Naive thymus-derived CD4-positive, alpha-beta T cell (primary cell): ENCODE data around the gene WDSUB1. TPM values are rescaled to one million over a fixed set of nuclear protein-coding genes. Genes with fewer than 3 reads are reported as not detected.
A peak's percentile ranks its signal among the peaks of the same experiment; 100 is the strongest.

Source experiments
- ATAC-seq: fragments of 150-1000 bp; cut with Tn5 transposase; 2 replicates; pipeline ENCODE4 v1.10.0; 2021; ENCODE audit warnings: mild to moderate bottlenecking, moderate library complexity
- CTCF ChIA-PET: fragments of 350-600 bp; sonication (Branson Sonifier 250); formaldehyde crosslinking; loops from one replicate; lab custom pipeline; 2021; ENCODE audit warnings: antibody characterized with exemption; lab: Charles Lee
- POLR2A ChIA-PET: fragments of 350-600 bp; sonication (Branson Sonifier 250); formaldehyde crosslinking; loops from one replicate; lab custom pipeline; 2021; ENCODE audit warnings: antibody characterized with exemption, inconsistent platforms; lab: Charles Lee
- DNase-seq, 9 donors: peaks; one replicate each; pipeline versions ENCODE4 v3.0.0 to v3.0.0-alpha.2; 2020 to 2022; ENCODE audit warnings: mixed read lengths in 1 of 9
- H3K27ac ChIP-seq: one replicate; pipeline ENCODE4 v1.7.0; 2013; ENCODE audit warnings: mild to moderate bottlenecking, low read depth, low read length, moderate library complexity
- H3K27me3 ChIP-seq, 2 donors: one replicate each; pipeline ENCODE4 v1.7.0; 2013; ENCODE audit warnings: low read length in 2 of 2, mild to moderate bottlenecking in 2 of 2, moderate library complexity in 2 of 2; ENCODE audit not compliant: control insufficient read depth in 2 of 2, insufficient read depth in 2 of 2
- H3K36me3 ChIP-seq, 3 experiments: 1 replicate in 2 of 3; 2 replicates in 1 of 3; pipeline ENCODE4 v1.7.0; 2013; ENCODE audit warnings: low read length in 3 of 3, mild to moderate bottlenecking in 3 of 3, moderate library complexity in 1 of 3; ENCODE audit not compliant: insufficient read depth in 3 of 3, control insufficient read depth in 2 of 3
- H3K4me1 ChIP-seq, 2 donors: one replicate each; pipeline ENCODE4 v1.7.0; 2013; ENCODE audit warnings: low read length in 2 of 2, mild to moderate bottlenecking in 2 of 2, moderate library complexity in 1 of 2; ENCODE audit not compliant: control insufficient read depth in 2 of 2, insufficient read depth in 2 of 2
- H3K4me3 ChIP-seq: 2 replicates; pipeline ENCODE4 v1.7.0; 2013; ENCODE audit warnings: mild to moderate bottlenecking, low read length
- H3K9me3 ChIP-seq, 3 experiments: 1 replicate in 2 of 3; 2 replicates in 1 of 3; pipeline ENCODE4 v1.7.0; 2013; ENCODE audit warnings: low read length in 3 of 3; ENCODE audit not compliant: control insufficient read depth in 2 of 3
- H3K27ac Mint-ChIP-seq, 9 donors: one replicate each; pipeline ENCODE4 v1.8.0; 2020 to 2022; ENCODE audit warnings: mixed read lengths in 9 of 9, mild to moderate bottlenecking in 8 of 9, moderate library complexity in 5 of 9, inconsistent platforms in 2 of 9
- H3K27me3 Mint-ChIP-seq, 5 donors: one replicate each; pipeline ENCODE4 v1.8.0; 2021 to 2022; ENCODE audit warnings: mixed read lengths in 5 of 5, mild to moderate bottlenecking in 1 of 5
- H3K36me3 Mint-ChIP-seq, 5 donors: one replicate each; pipeline ENCODE4 v1.8.0; 2020 to 2022; ENCODE audit warnings: mixed read lengths in 5 of 5, mild to moderate bottlenecking in 3 of 5, inconsistent platforms in 1 of 5
- H3K4me1 Mint-ChIP-seq, 7 donors: one replicate each; pipeline ENCODE4 v1.8.0; 2020 to 2022; ENCODE audit warnings: mixed read lengths in 7 of 7, mild to moderate bottlenecking in 3 of 7, inconsistent platforms in 1 of 7
- H3K4me3 Mint-ChIP-seq, 10 donors: one replicate each; pipeline ENCODE4 v1.8.0; 2020 to 2022; ENCODE audit warnings: mild to moderate bottlenecking in 10 of 10, mixed read lengths in 10 of 10, moderate library complexity in 6 of 10, inconsistent platforms in 2 of 10
- H3K9me3 Mint-ChIP-seq, 11 donors: one replicate each; pipeline ENCODE4 v1.8.0; 2020 to 2022; ENCODE audit warnings: mixed read lengths in 11 of 11, mild to moderate bottlenecking in 4 of 11, inconsistent platforms in 1 of 11, moderate library complexity in 1 of 11
- intact Hi-C, 2 donors: fragments of 100-400 bp; cut with micrococcal nuclease; formaldehyde crosslinking; loops; one replicate each; pipeline ENCODE4 v1.15.1; 2023
- polyA plus RNA-seq, 2 donors: library from polyadenylated mRNA; unstranded; fragments of 300-500 nt; fragmentation: Illumina TruSeq; gene quantifications; one replicate each; pipeline ENCODE4 v1.2.3, GENCODE V29; 2021
- total RNA-seq, 6 experiments: library from RNA in 5 of 6; stranded (reverse) in 5 of 6; gene quantifications; 1 replicate in 5 of 6; 2 replicates in 1 of 6; pipeline ENCODE4 v1.2.3 and lab custom pipeline; 2021 to 2026

WDSUB1 gene
- total and polyA plus RNA-seq, 7 experiments from 2014 or later, result 5.8 to 10.6 (median 7.5) TPM

DNA sequence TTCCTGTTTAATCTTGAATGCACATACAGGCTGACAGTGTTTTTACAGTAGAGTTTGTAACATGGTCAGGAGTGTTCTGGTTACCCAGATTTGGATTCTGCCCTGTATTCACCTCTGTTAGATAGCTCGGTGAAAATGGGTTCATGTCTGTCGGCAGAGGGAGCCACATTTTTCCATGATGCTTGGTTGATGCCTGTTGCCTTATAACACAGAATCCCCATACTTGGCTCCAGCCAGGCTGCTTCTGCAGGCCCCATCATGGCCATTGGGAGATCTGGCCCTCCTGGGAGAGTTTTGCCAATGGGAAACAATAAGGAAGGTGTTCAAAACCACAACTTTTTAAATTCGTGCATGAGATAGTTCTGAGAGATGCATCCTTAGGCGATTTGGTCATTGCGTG lies 78.1 kb downstream of the WDSUB1 start:
- intact Hi-C loops, result loop anchor here in 1 of 2 donors (2.0 kb wide), 1 partner anchor 22 kb away; no protein-coding TSS in a partner anchor
- Histone ChIP-seq H3K27me3 (no peaks in the 10 kb centered on the region), H3K36me3 (no peaks in the 10 kb centered on the region), H3K4me3 (no peak overlapping the region), H3K9me3 (no peaks in the 10 kb centered on the region), H3K27ac (no peak overlapping the region), H3K4me1 (peaks cover 18 to 21% of the 10 kb centered on the region in 2 donors)
- ATAC-seq (no peak), DNase-seq (no peak)
- Mint-ChIP-seq H3K4me1 (peaks cover 6 to 54% (median 44%) of the 10 kb centered on the region in 7 donors), H3K27ac (peak overlapping the region in 4 of 9 donors; percentile 52 to 85 (median 76)), H3K27me3 (peaks cover 0 to 4% (median 0%) of the 10 kb centered on the region in 5 donors), H3K9me3 (peaks cover 0 to 2% (median 0%) of the 10 kb centered on the region in 11 donors), H3K36me3 (peaks cover 0 to 4% (median 0%) of the 10 kb centered on the region in 5 donors), H3K4me3 (peak overlapping the region in 3 of 10 donors; percentile 14 to 84 (median 21))
- ChIA-PET CTCF (interaction anchor here (0.6 kb wide), 1 partner anchor 77 kb away, joined by 3 read pairs; no protein-coding TSS in a partner anchor), POLR2A (interaction anchor here (0.8 kb wide), 1 partner anchor 1194 kb away, joined by 3 read pairs; no protein-coding TSS in a partner anchor)

DNA sequence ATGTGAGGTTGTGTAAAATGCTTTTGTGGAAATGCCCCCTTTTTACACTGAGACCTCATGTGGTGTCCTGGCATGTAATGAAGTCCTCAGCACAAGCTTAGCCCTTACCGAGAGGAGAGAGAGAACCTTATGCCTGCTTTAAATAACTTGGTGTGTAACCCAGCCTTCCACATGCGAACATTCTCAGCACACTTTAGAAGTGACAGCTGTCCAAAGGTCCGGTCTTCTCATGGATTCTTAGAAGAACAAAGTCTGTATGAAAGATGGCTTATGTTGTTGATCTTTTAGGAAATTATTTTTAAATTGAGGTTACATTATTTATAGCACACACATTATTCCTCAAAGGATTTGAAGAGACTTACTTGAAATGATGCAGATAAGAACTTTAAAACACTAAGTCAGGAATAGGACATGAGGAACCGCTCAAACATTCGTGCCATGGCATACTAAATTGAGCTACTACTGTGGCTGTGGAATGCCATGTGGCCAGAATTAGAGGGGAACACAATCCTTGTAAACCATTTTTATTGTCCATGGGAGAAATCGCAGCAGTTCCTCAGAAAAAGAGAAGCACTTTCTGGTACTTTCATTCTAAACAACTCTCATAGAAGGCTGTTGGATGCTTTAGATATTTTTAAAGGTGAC lies 79.6 kb downstream of the WDSUB1 start:
- Histone ChIP-seq H3K4me1 (peaks cover 18 to 23% of the 10 kb centered on the region in 2 donors), H3K36me3 (no peaks in the 10 kb centered on the region), H3K27ac (no peak overlapping the region), H3K9me3 (no peaks in the 10 kb centered on the region), H3K4me3 (no peak overlapping the region), H3K27me3 (no peaks in the 10 kb centered on the region)
- ATAC-seq (no peak), DNase-seq (no peak)
- Mint-ChIP-seq H3K4me1 (peaks cover 9 to 60% (median 44%) of the 10 kb centered on the region in 7 donors), H3K27ac (peak overlapping the region in 3 of 9 donors; percentile 54 to 79 (median 57)), H3K36me3 (peaks cover 0 to 4% (median 0%) of the 10 kb centered on the region in 5 donors), H3K27me3 (no peaks in the 10 kb centered on the region), H3K9me3 (peaks cover 0 to 2% (median 0%) of the 10 kb centered on the region in 11 donors), H3K4me3 (peak overlapping the region in 1 of 10 donors; percentile 24)
- ChIA-PET CTCF (no interaction called here), POLR2A (no interaction called here)
- intact Hi-C loops, result no loop called here

DNA sequence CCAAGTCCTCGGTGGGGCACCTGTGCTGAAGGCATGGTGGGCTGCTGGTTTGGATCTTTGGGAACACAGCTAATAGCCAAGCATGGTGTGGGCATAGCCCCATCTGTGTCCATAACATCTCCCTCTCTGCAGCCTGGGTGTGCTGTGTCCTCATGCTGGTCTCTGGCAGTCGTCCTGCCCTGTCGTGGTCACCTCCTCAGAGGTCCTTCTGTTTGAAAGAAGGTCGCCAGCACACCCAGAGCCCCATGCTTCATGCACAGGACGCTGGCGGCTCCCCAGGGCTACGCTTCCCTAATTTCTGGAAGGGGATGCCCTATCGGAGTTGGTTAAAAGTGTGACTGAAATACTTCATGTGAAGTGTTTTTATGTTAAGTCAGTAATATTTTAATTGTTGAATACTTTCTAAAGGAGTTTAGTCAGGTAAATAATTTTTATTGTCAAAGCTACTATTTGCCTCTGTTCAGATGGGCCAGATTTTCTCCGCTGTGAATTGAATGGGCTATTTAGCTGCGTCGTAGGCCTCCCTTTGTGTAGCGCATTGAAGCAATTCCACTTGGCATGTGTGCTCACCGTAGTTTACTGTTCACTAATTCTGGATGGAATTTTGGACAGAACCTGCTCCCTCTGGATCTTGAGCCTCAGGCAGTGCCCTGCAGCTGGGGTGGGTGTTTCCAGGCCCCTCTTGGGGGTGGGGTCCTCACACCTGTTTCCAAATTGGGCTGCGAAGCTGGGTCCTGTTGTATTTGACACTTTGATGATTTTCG lies 81.9 kb downstream of the WDSUB1 start:
- Histone ChIP-seq H3K4me3 (no peak overlapping the region), H3K4me1 (peaks cover 8 to 22% of the 10 kb centered on the region in 2 donors), H3K36me3 (no peaks in the 10 kb centered on the region), H3K27me3 (no peaks in the 10 kb centered on the region), H3K27ac (no peak overlapping the region), H3K9me3 (no peaks in the 10 kb centered on the region)
- H3K9me3 Mint-ChIP-seq, result peaks cover 0 to 2% (median 0%) of the 10 kb centered on the region in 11 donors
- H3K27me3 Mint-ChIP-seq, result no peaks in the 10 kb centered on the region
- H3K4me1 Mint-ChIP-seq, result peaks cover 13 to 54% (median 34%) of the 10 kb centered on the region in 7 donors
- no peak overlapping the region for H3K4me3 Mint-ChIP-seq
- no peaks in the 10 kb centered on the region for H3K36me3 Mint-ChIP-seq
- no peak for ATAC-seq
- CTCF ChIA-PET, result no interaction called here
- DNase-seq, result no peak
- no peak overlapping the region for H3K27ac Mint-ChIP-seq
- intact Hi-C loops, result no loop called here
- POLR2A ChIA-PET, result interaction anchor here (0.5 kb wide), 1 partner anchor 11 kb away, joined by 6 read pairs; no protein-coding TSS in a partner anchor

DNA sequence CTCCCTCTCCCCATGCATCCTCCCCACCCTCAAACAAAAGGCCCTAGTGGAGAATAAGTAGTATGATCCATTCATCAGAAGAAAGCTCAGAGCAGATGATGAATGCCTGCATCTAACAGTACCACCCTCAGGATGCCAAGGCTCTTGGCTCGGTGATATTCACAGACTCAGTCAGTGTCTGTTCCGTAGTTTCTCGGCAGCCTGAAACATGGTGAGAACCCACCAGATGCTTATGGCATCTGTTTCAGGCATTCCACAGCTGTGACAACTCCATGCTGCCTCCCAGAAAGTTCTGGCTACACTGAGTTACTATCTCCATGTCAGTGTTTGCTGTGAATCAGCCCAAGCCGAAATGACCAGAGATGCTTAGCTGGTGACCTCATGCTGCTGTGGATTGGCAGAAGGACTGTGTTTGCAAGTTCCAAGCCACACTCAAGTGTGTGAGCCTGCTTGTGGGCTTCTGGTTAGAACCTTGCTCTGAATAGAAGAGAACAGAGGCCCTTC lies 83.9 kb downstream of the WDSUB1 start:
- no peak overlapping the region for H3K4me3 ChIP-seq
- DNase-seq (no peak), ATAC-seq (no peak)
- H3K36me3 ChIP-seq, result no peaks in the 10 kb centered on the region
- no peaks in the 10 kb centered on the region for H3K27me3 ChIP-seq
- ChIA-PET POLR2A (no interaction called here), CTCF (no interaction called here)
- H3K36me3 Mint-ChIP-seq, result no peaks in the 10 kb centered on the region
- intact Hi-C loops, result no loop called here
- peaks cover 0 to 2% (median 0%) of the 10 kb centered on the region in 11 donors for H3K9me3 Mint-ChIP-seq
- H3K27ac Mint-ChIP-seq, result peak overlapping the region in 2 of 9 donors; percentile 31 to 62
- no peaks in the 10 kb centered on the region for H3K27me3 Mint-ChIP-seq
- H3K27ac ChIP-seq, result no peak overlapping the region
- H3K9me3 ChIP-seq, result no peaks in the 10 kb centered on the region
- peak overlapping the region in 1 of 10 donors; percentile 28 for H3K4me3 Mint-ChIP-seq
- peaks cover 0 to 9% of the 10 kb centered on the region in 2 donors for H3K4me1 ChIP-seq
- H3K4me1 Mint-ChIP-seq, result peaks cover 9 to 34% (median 21%) of the 10 kb centered on the region in 7 donors

DNA sequence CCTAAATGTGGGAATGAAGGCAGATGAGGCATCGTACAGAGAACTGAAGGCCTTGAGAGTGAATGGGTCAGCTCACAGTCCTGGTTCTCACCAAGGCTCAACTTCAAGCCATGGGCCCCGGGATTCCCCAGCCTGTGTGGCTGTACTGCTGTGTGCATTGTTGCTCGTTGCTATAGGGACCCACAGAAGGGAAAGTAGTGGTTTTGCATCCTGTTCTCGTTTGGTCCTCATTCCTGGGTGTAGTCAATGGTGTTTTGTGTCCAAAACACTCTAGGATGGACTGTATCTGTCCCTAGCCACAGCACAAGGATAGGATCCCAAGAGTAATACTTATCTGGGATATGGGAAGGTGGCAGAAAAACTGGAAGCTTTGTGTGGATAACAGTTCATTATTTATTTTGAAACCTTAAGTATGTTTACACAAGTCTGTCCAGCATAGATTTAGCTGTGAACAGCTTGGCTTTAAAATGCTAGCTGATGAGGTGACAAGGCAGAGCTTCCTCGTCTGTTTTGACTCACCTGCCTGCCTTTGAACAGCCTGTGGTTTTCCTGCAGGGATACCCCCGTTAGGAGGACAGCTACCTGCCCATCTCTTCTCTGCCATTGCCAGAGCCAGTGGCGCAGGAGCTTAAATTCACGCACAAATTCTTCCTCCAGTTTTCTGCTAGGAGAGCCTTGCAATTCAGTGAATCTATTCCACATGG lies 85.0 kb downstream of the WDSUB1 start:
- Histone ChIP-seq H3K9me3 (no peaks in the 10 kb centered on the region), H3K27me3 (no peaks in the 10 kb centered on the region), H3K27ac (no peak overlapping the region), H3K4me3 (no peak overlapping the region), H3K36me3 (no peaks in the 10 kb centered on the region), H3K4me1 (peaks cover 0 to 9% of the 10 kb centered on the region in 2 donors)
- H3K9me3 Mint-ChIP-seq, result peaks cover 0 to 2% (median 0%) of the 10 kb centered on the region in 11 donors
- peak in 6 of 9 donors; percentile 13 to 59 (median 32) for DNase-seq
- intact Hi-C loops, result no loop called here
- H3K36me3 Mint-ChIP-seq, result no peaks in the 10 kb centered on the region
- H3K4me1 Mint-ChIP-seq, result peaks cover 9 to 25% (median 21%) of the 10 kb centered on the region in 7 donors
- ATAC-seq, result peak; percentile 84
- POLR2A ChIA-PET, result interaction anchor here (0.7 kb wide), 1 partner anchor 249 kb away, joined by 3 read pairs; no protein-coding TSS in a partner anchor
- H3K27ac Mint-ChIP-seq, result peak overlapping the region in 5 of 9 donors; percentile 17 to 92 (median 62)
- CTCF ChIA-PET, result no interaction called here
- no peaks in the 10 kb centered on the region for H3K27me3 Mint-ChIP-seq
- H3K4me3 Mint-ChIP-seq, result peak overlapping the region in 5 of 10 donors; percentile 11 to 41 (median 14)

DNA sequence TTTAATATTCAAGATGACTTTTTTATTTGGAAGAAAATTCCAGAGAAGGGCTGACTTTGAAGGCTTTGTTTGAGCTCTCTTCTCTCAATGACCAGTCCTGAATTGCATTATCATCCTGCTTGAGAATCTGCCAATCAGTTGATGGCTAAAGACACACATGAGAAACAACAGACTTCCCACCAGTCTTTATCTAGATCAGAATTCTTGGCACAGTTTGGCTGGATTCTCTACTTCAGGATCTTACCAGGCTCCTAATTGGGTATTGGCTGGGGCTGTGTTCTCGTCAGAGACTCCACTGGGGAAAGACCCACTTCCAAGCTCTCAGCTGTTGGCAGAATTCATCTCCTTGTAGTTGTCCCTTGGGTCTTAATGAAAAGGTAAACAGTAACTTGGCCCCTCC lies 86.0 kb downstream of the WDSUB1 start:
- CTCF ChIA-PET, result no interaction called here
- DNase-seq (no peak), ATAC-seq (no peak)
- peaks cover 0 to 9% of the 10 kb centered on the region in 2 donors for H3K4me1 ChIP-seq
- no peak overlapping the region for H3K4me3 ChIP-seq
- Mint-ChIP-seq H3K27ac (peak overlapping the region in 5 of 9 donors; percentile 13 to 92 (median 51)), H3K4me1 (peaks cover 8 to 25% (median 21%) of the 10 kb centered on the region in 7 donors), H3K9me3 (peaks cover 0 to 2% (median 0%) of the 10 kb centered on the region in 11 donors), H3K36me3 (no peaks in the 10 kb centered on the region), H3K27me3 (no peaks in the 10 kb centered on the region), H3K4me3 (no peak overlapping the region)
- H3K36me3 ChIP-seq, result no peaks in the 10 kb centered on the region
- POLR2A ChIA-PET, result no interaction called here
- no peaks in the 10 kb centered on the region for H3K27me3 ChIP-seq
- H3K27ac ChIP-seq, result no peak overlapping the region
- intact Hi-C loops, result no loop called here
- no peaks in the 10 kb centered on the region for H3K9me3 ChIP-seq
